CD4-positive, alpha-beta T cell (primary cell): ENCODE measurements around the gene FOSL2. TPM values are rescaled to one million over a fixed set of nuclear protein-coding genes. Genes with fewer than 3 reads are reported as not detected.

Experiments
- ATAC-seq: fragments of 200-7000 bp; cut with Tn5 transposase; one replicate; pipeline ENCODE4 v1.10.0; 2022; ENCODE audit warnings: mild to moderate bottlenecking; ENCODE audit not compliant: poor library complexity
- CTCF ChIA-PET: fragments of 350-600 bp; sonication (Branson Sonifier 250); formaldehyde crosslinking; loops from one replicate; lab custom pipeline; 2021; ENCODE audit warnings: antibody characterized with exemption, inconsistent platforms; lab: Charles Lee
- POLR2A ChIA-PET: fragments of 350-600 bp; sonication (Branson Sonifier 250); formaldehyde crosslinking; loops from one replicate; lab custom pipeline; 2021; ENCODE audit warnings: antibody characterized with exemption, inconsistent platforms; lab: Charles Lee
- DNase-seq, 14 experiments: peaks; one replicate each; pipeline ENCODE4 v3.0.0-alpha.2; 2013 to 2020; ENCODE audit warnings: mixed read lengths in 2 of 14
- H3K27ac ChIP-seq, 2 donors: one replicate each; pipeline versions ENCODE4 v1.5.1 to v1.7.0; 2013; ENCODE audit warnings: low read length in 2 of 2, low read depth in 1 of 2, mild to moderate bottlenecking in 1 of 2
- H3K27me3 ChIP-seq, 2 experiments: 1 replicate in 1 of 2; 2 replicates in 1 of 2; pipeline versions ENCODE4 v1.6.1 to v1.7.0; 2013; ENCODE audit warnings: low read length in 2 of 2, control low read depth in 1 of 2, mild to moderate bottlenecking in 1 of 2, moderate library complexity in 1 of 2; ENCODE audit not compliant: insufficient read depth in 2 of 2, control insufficient read depth in 1 of 2
- H3K36me3 ChIP-seq: one replicate; pipeline ENCODE4 v1.6.1; 2013; ENCODE audit warnings: low read length, control low read depth; ENCODE audit not compliant: insufficient read depth
- H3K4me1 ChIP-seq: one replicate; pipeline ENCODE4 v1.6.1; 2013; ENCODE audit warnings: low read length, control low read depth; ENCODE audit not compliant: insufficient read depth
- H3K4me3 ChIP-seq: one replicate; pipeline ENCODE4 v1.5.1; 2013; ENCODE audit warnings: mild to moderate bottlenecking, low read length, moderate library complexity
- H3K9me3 ChIP-seq, 2 experiments: 1 replicate in 1 of 2; 2 replicates in 1 of 2; pipeline versions ENCODE4 v1.6.1 to v1.7.0; 2013; ENCODE audit warnings: low read length in 2 of 2, mild to moderate bottlenecking in 2 of 2, control low read depth in 1 of 2, moderate library complexity in 1 of 2; ENCODE audit not compliant: control insufficient read depth in 1 of 2, insufficient read depth in 1 of 2
- H3K27ac Mint-ChIP-seq: one replicate; pipeline ENCODE4 v1.8.0; 2020; ENCODE audit warnings: mixed read lengths
- H3K27me3 Mint-ChIP-seq: one replicate; pipeline ENCODE4 v1.8.0; 2021; ENCODE audit warnings: mixed read lengths
- H3K36me3 Mint-ChIP-seq: one replicate; pipeline ENCODE4 v1.8.0; 2021; ENCODE audit warnings: low read depth, mixed read lengths
- H3K4me1 Mint-ChIP-seq: one replicate; pipeline ENCODE4 v1.8.0; 2021; ENCODE audit warnings: low read depth, mixed read lengths
- H3K4me3 Mint-ChIP-seq: one replicate; pipeline ENCODE4 v1.8.0; 2020; ENCODE audit warnings: mild to moderate bottlenecking, mixed read lengths
- H3K9me3 Mint-ChIP-seq: one replicate; pipeline ENCODE4 v1.8.0; 2020; ENCODE audit warnings: mixed read lengths
- CTCF ChIP-seq: fragments of 200-600 bp; IDR thresholded peaks from one replicate; pipeline ENCODE4 v1.8.0; 2022; ENCODE audit warnings: antibody characterized with exemption, mild to moderate bottlenecking
- intact Hi-C, 2 experiments: fragments of 100-400 bp; cut with DNase I in 1 of 2; cut with micrococcal nuclease in 1 of 2; formaldehyde crosslinking; loops; one replicate each; pipeline versions ENCODE4 v1.15.1 to v1.9.0; 2023 to 2025; cut with DNase I, micrococcal nuclease
- total RNA-seq, 174 experiments: library from RNA in 2 of 174; stranded (reverse) in 2 of 174; gene quantifications; one replicate each; pipeline ENCODE4 v1.2.3 and lab custom pipeline; 2021 to 2026

The FOSL2 gene
- total RNA-seq, 2 experiments from 2014 or later, result 152 to 155 TPM

- peak overlapping the region; percentile 90 for H3K27ac Mint-ChIP-seq
- intact Hi-C loops, result loop anchor here (1.0 to 10.0 kb wide), 11 partner anchors 31 to 1175 kb away; partner anchors contain the start of genes ATRAID (in 1 of the 2), BABAM2 (in 1 of the 2), CAD (in 1 of the 2) and GTF3C2 (in 1 of the 2)
- ChIA-PET CTCF (interaction anchor here (1.0 to 1.6 kb wide), 2 partner anchors 25 to 47 kb away, joined by 3 to 4 read pairs; no protein-coding TSS in a partner anchor), POLR2A (interaction anchor here (0.6 to 4.8 kb wide), 6 partner anchors 10 to 117 kb away, joined by 3 to 46 read pairs (median 4); no protein-coding TSS in a partner anchor)
- H3K36me3 Mint-ChIP-seq, result peaks cover 5% of the 10 kb centered on the region
- TF ChIP-seq CTCF, result no peak
- Histone ChIP-seq H3K4me3 (peak overlapping the region; percentile 76), H3K36me3 (no peaks in the 10 kb centered on the region), H3K27ac (peak overlapping the region in 1 of 2 donors; percentile 68), H3K27me3 (no peaks in the 10 kb centered on the region), H3K9me3 (no peaks in the 10 kb centered on the region), H3K4me1 (peaks cover 35% of the 10 kb centered on the region)
- H3K9me3 Mint-ChIP-seq, result no peaks in the 10 kb centered on the region
- DNase-seq (peak; percentile 60 to 92 (median 74)), ATAC-seq (peak; percentile 31)
- peaks cover 5% of the 10 kb centered on the region for H3K27me3 Mint-ChIP-seq
- peak overlapping the region; percentile 95 for H3K4me3 Mint-ChIP-seq
- peaks cover 20% of the 10 kb centered on the region for H3K4me1 Mint-ChIP-seq
Measured at GRCh38 chr2:28390241-28390745, 2.4 kb upstream of the FOSL2 start.

- no peak for TF ChIP-seq CTCF
- Histone ChIP-seq H3K4me1 (peaks cover 42% of the 10 kb centered on the region), H3K9me3 (no peaks in the 10 kb centered on the region), H3K27me3 (no peaks in the 10 kb centered on the region), H3K36me3 (no peaks in the 10 kb centered on the region), H3K4me3 (peak overlapping the region; percentile 76), H3K27ac (peak overlapping the region; percentile 15 to 68)
- H3K36me3 Mint-ChIP-seq, result peaks cover 5% of the 10 kb centered on the region
- H3K4me1 Mint-ChIP-seq, result peaks cover 20% of the 10 kb centered on the region
- POLR2A ChIA-PET, result interaction anchor here (0.7 to 4.8 kb wide), 5 partner anchors 9 to 33 kb away, joined by 3 to 46 read pairs (median 5); no protein-coding TSS in a partner anchor
- H3K9me3 Mint-ChIP-seq, result no peaks in the 10 kb centered on the region
- ATAC-seq (no peak), DNase-seq (peak in 1 of 14 experiments; percentile 26)
- intact Hi-C loops, result loop anchor here (1.0 to 10.0 kb wide), 11 partner anchors 32 to 1176 kb away; partner anchors contain the start of genes ATRAID (in 1 of the 2), BABAM2 (in 1 of the 2), CAD (in 1 of the 2) and GTF3C2 (in 1 of the 2)
- CTCF ChIA-PET, result interaction anchor here (0.6 to 1.6 kb wide), 9 partner anchors 10 to 745 kb away, joined by 3 to 4 read pairs (median 3); no protein-coding TSS in a partner anchor
- H3K27ac Mint-ChIP-seq, result peak overlapping the region; percentile 90
- H3K27me3 Mint-ChIP-seq, result peaks cover 5% of the 10 kb centered on the region
- H3K4me3 Mint-ChIP-seq, result peak overlapping the region; percentile 95
Measured at GRCh38 chr2:28390746-28391563, 1.7 kb upstream of the FOSL2 start.
